ENCODE data around the gene SH3BP1.

DNA sequence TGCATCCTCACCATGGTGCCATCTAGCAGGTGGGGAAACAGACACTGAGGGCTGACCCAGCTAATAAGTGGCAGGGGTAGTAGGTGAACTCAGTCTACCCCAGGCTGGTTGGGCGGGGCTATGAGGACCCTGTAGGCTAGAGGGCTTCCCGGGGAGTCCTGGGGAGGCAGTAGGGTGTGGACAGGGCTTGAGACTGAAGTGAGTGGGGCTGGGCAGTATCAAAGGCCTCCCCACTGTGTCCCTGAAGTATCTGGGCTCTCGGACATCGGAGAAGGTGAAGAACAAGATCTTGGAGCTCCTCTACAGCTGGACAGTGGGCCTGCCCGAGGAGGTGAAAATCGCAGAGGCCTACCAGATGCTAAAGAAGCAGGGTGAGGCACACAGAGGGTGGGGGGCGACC lies 19.5 kb upstream of the SH3BP1 start:
- TF ChIP-seq, protein P1, sequence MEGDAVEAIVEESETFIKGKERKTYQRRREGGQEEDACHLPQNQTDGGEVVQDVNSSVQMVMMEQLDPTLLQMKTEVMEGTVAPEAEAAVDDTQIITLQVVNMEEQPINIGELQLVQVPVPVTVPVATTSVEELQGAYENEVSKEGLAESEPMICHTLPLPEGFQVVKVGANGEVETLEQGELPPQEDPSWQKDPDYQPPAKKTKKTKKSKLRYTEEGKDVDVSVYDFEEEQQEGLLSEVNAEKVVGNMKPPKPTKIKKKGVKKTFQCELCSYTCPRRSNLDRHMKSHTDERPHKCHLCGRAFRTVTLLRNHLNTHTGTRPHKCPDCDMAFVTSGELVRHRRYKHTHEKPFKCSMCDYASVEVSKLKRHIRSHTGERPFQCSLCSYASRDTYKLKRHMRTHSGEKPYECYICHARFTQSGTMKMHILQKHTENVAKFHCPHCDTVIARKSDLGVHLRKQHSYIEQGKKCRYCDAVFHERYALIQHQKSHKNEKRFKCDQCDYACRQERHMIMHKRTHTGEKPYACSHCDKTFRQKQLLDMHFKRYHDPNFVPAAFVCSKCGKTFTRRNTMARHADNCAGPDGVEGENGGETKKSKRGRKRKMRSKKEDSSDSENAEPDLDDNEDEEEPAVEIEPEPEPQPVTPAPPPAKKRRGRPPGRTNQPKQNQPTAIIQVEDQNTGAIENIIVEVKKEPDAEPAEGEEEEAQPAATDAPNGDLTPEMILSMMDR (IDR thresholded peaks at IDR 0.05): no peak
- no peak for TF ChIP-seq POLR2A (IDR thresholded peaks at IDR 0.05)

Measured in stomach (tissue), 4 donors.